Keratinocyte (primary cell): ENCODE data around the gene SEC61A1.

ENCODE experiments used
- EZH2 ChIP-seq: IDR thresholded peaks from one replicate; pipeline ENCODE4 v1.6.1; 2012; ENCODE audit warnings: inconsistent platforms, mild to moderate bottlenecking, low read length, moderate library complexity
- TF ChIP-seq, protein P1 (sequence below), 3 experiments: IDR thresholded peaks in 1 of 3; conservative IDR thresholded peaks in 1 of 3; optimal IDR thresholded peaks in 1 of 3; 2 replicates in 2 of 3; 3 replicates in 1 of 3; pipeline versions ENCODE3 to v1.5.1; 2011; ENCODE audit warnings: low read length in 3 of 3, mild to moderate bottlenecking in 3 of 3, moderate library complexity in 2 of 3, control low read depth in 1 of 3, inconsistent platforms in 1 of 3; ENCODE audit not compliant: insufficient read depth in 2 of 3; ENCODE audit errors: extremely low read depth in 1 of 3

DNA sequence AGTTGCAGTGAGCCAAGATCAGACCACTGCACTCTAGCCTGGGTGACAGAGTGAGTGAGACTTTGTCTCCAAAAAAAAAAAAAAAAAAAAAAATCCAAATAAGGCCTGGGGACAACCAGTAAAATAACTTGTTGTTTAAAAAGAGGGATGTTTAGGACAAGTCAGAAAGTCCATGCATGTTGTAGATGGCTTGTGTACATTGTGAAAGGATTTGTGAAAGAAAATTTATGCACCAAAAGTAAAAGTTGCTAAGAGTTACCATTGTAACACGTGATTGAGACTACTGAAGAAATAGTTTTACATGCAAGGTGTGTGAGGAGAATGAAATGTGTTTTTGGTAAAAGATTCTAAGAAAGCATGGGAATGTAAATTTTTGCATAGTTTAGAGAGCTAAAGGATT is 35.7 kb upstream of the SEC61A1 start:
- TF ChIP-seq, protein P1, sequence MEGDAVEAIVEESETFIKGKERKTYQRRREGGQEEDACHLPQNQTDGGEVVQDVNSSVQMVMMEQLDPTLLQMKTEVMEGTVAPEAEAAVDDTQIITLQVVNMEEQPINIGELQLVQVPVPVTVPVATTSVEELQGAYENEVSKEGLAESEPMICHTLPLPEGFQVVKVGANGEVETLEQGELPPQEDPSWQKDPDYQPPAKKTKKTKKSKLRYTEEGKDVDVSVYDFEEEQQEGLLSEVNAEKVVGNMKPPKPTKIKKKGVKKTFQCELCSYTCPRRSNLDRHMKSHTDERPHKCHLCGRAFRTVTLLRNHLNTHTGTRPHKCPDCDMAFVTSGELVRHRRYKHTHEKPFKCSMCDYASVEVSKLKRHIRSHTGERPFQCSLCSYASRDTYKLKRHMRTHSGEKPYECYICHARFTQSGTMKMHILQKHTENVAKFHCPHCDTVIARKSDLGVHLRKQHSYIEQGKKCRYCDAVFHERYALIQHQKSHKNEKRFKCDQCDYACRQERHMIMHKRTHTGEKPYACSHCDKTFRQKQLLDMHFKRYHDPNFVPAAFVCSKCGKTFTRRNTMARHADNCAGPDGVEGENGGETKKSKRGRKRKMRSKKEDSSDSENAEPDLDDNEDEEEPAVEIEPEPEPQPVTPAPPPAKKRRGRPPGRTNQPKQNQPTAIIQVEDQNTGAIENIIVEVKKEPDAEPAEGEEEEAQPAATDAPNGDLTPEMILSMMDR (optimal IDR thresholded peaks at IDR 0.05 in 1 of 3, IDR thresholded peaks at IDR 0.05 in 1 of 3, conservative IDR thresholded peaks at IDR 0.05 in 1 of 3; ENCODE audit: extremely low read depth in 1 of 3, insufficient read depth in 2 of 3, low read length in 3 of 3), result no peak
- no peak for TF ChIP-seq EZH2
